Thoracic aorta (tissue), 2 donors: Measurements from ENCODE around the gene ZBTB45. TPM values are rescaled to one million over a fixed set of nuclear protein-coding genes. Genes with fewer than 3 reads are reported as not detected.

Experiments
- ATAC-seq: fragments of 150-250 bp; one replicate; pipeline ENCODE4 v1.8.0; 2017; ENCODE audit warnings: low read depth; ENCODE audit not compliant: insufficient number of reproducible peaks, low FRiP score
- DNase-seq: peaks from one replicate; pipeline ENCODE4 v3.0.0-alpha.2; 2020; ENCODE audit warnings: low spot score
- H3K27ac ChIP-seq, 2 donors: fragments of 200-600 bp; sonication (generic); 1 replicate in 1 of 2; 2 replicates in 1 of 2; pipeline ENCODE4 v1.5.1; 2016; ENCODE audit warnings: mild to moderate bottlenecking in 2 of 2, moderate library complexity in 2 of 2
- H3K27me3 ChIP-seq: fragments of 200-600 bp; sonication (generic); replicated peaks from 2 replicates; pipeline ENCODE4 v1.6.0; 2016; ENCODE audit warnings: mild to moderate bottlenecking; ENCODE audit not compliant: insufficient read depth
- H3K36me3 ChIP-seq: fragments of 200-600 bp; sonication (generic); one replicate; pipeline ENCODE4 v1.5.1; 2016
- H3K4me1 ChIP-seq, 2 donors: fragments of 200-600 bp; sonication (generic); 1 replicate in 1 of 2; 2 replicates in 1 of 2; pipeline versions ENCODE4 v1.5.1 to v1.6.0; 2016; ENCODE audit warnings: low read depth in 2 of 2, mild to moderate bottlenecking in 1 of 2; ENCODE audit not compliant: control insufficient read depth in 1 of 2
- H3K4me3 ChIP-seq: fragments of 200-600 bp; sonication (generic); 2 replicates; pipeline ENCODE4 v1.5.1; 2016; ENCODE audit warnings: mild to moderate bottlenecking
- H3K9me3 ChIP-seq: fragments of 200-600 bp; sonication (generic); 2 replicates; pipeline ENCODE4 v1.5.1; 2016
- CTCF ChIP-seq: fragments of 200-600 bp; sonication (generic); IDR thresholded peaks from one replicate; pipeline ENCODE4 v1.5.1; 2019; ENCODE audit warnings: antibody characterized with exemption
- total RNA-seq, 2 donors: library from RNA; depleted of rRNA; stranded (reverse); fragments of >200 nt; gene quantifications; one replicate each; pipeline versions ENCODE4 v1.1.0 to v1.2.3, GENCODE V29; 2016

Gene ZBTB45
- total RNA-seq, 2 donors from 2014 or later = 10.4 to 10.9 TPM

- peaks cover 21% of the 10 kb centered on the region for H3K36me3 ChIP-seq
- H3K4me3 ChIP-seq = no peak overlapping the region
- H3K4me1 ChIP-seq = peaks cover 3 to 15% of the 10 kb centered on the region in 2 donors
- ATAC-seq (peak; percentile 54), DNase-seq (no peak)
- H3K9me3 ChIP-seq = no peaks in the 10 kb centered on the region
- peak overlapping the region; percentile 66 to 76 for H3K27ac ChIP-seq
- no peaks in the 10 kb centered on the region for H3K27me3 ChIP-seq
- TF ChIP-seq CTCF = no peak
These were observed 35.8 kb downstream of the ZBTB45 start for GRCh38 chr19:58483776-58484175.

GRCh38 chr19:58482372-58482771 is 37.2 kb downstream of the ZBTB45 start:
- Histone ChIP-seq H3K27ac (no peak overlapping the region), H3K36me3 (peaks cover 21% of the 10 kb centered on the region)
- ATAC-seq = no peak

GRCh38 chr19:58480831-58481230 is 38.8 kb downstream of the ZBTB45 start:
- peaks cover 6 to 27% of the 10 kb centered on the region in 2 donors for H3K4me1 ChIP-seq
- ATAC-seq (no peak), DNase-seq (no peak)
- H3K27ac ChIP-seq = no peak overlapping the region
- H3K9me3 ChIP-seq = no peaks in the 10 kb centered on the region
- no peak for TF ChIP-seq CTCF
- H3K27me3 ChIP-seq = no peaks in the 10 kb centered on the region
- H3K4me3 ChIP-seq = no peak overlapping the region
- H3K36me3 ChIP-seq = peaks cover 21% of the 10 kb centered on the region

More at GRCh38 chr19:58482372-58482771, 37.2 kb downstream of the ZBTB45 start:
- Histone ChIP-seq H3K27me3 (no peaks in the 10 kb centered on the region), H3K4me1 (peaks cover 3 to 18% of the 10 kb centered on the region in 2 donors), H3K4me3 (no peak overlapping the region), H3K9me3 (no peaks in the 10 kb centered on the region)
- no peak for DNase-seq
- TF ChIP-seq CTCF = no peak

- H3K4me3 ChIP-seq = no peak overlapping the region
- DNase-seq (no peak), ATAC-seq (no peak)
- H3K36me3 ChIP-seq = peaks cover 21% of the 10 kb centered on the region
- no peaks in the 10 kb centered on the region for H3K9me3 ChIP-seq
- TF ChIP-seq CTCF = no peak
- H3K27me3 ChIP-seq = no peaks in the 10 kb centered on the region
- no peak overlapping the region for H3K27ac ChIP-seq
- peaks cover 6 to 27% of the 10 kb centered on the region in 2 donors for H3K4me1 ChIP-seq
These were observed 39.2 kb downstream of the ZBTB45 start for GRCh38 chr19:58480481-58480830.

- H3K36me3 ChIP-seq = peaks cover 21% of the 10 kb centered on the region
- no peaks in the 10 kb centered on the region for H3K9me3 ChIP-seq
- H3K4me3 ChIP-seq = no peak overlapping the region
- TF ChIP-seq CTCF = no peak
- no peaks in the 10 kb centered on the region for H3K27me3 ChIP-seq
- no peak for ATAC-seq
- H3K27ac ChIP-seq = no peak overlapping the region
- DNase-seq = no peak
- peaks cover 6 to 33% of the 10 kb centered on the region in 2 donors for H3K4me1 ChIP-seq
These were observed 39.7 kb downstream of the ZBTB45 start for GRCh38 chr19:58479736-58480480.
